GM19372 (cell line): Measurements from ENCODE around the gene MSANTD2.

ENCODE experiments used
- ATAC-seq: cut with Tn5 transposase; IDR thresholded peaks from one replicate; pipeline ENCODE4 v1.9.1; 2021; ENCODE audit warnings: mild to moderate bottlenecking, low read depth, moderate library complexity; ENCODE audit not compliant: unreplicated experiment

Gene MSANTD2

GRCh38 chr11:124800226-124800929, at the start of gene MSANTD2:
Gene MSANTD2 (minus strand): TSS chr11:124800406. CDS start chr11:124800380, 26 bp downstream.
- peak; percentile 92 for ATAC-seq

- no peak for ATAC-seq
Observed at GRCh38 chr11:124846070-124846673, 46.0 kb upstream of the MSANTD2 start.

- ATAC-seq: no peak
Observed at GRCh38 chr11:124844664-124845079, 44.5 kb upstream of the MSANTD2 start.

GRCh38 chr11:124843616-124843910, 43.4 kb upstream of the MSANTD2 start:
- ATAC-seq: no peak

DNA sequence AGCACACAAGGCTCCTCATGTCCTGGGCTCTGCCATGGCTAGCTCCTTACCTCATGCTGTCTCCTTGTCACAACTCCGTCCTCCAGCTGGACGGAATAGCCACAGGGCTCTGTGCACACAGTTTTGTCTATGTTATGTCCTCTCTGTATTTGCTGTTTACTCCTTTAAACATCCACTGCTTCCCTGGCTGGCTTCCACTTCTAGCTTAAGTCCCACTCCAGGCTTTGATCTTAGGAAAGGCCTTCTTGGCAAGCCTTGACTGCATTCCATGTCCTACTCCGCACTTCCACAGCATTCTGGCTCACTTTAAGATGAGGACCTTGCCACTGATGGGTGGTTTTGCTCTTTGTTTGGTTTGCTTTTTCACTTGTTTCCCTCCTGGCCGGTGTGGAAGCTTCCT, 42.1 kb upstream of the MSANTD2 start:
- ATAC-seq: no peak

DNA sequence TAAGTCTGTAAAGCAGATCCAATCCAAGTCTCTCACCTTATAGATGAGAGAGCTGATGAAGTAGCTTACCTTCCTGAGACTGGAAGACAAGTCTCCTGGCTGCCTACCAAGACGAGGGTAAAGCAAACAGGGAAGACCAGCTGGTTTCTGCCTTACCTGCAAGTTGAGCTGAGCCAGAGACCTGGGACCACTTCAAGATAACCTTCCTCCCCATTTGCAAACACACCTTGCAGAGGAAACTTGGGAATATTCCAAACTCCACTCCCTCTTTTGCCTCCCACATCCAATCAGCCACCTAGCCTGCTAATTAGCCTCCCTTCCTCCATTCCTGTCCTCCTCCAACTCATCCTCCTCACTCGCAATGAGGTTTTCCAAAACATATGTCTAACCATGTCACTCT, 41.6 kb upstream of the MSANTD2 start:
- no peak for ATAC-seq

- ATAC-seq: no peak
Observed at GRCh38 chr11:124841201-124841600, 41.0 kb upstream of the MSANTD2 start.

GRCh38 chr11:124840666-124841065, 40.5 kb upstream of the MSANTD2 start:
- ATAC-seq: no peak

DNA sequence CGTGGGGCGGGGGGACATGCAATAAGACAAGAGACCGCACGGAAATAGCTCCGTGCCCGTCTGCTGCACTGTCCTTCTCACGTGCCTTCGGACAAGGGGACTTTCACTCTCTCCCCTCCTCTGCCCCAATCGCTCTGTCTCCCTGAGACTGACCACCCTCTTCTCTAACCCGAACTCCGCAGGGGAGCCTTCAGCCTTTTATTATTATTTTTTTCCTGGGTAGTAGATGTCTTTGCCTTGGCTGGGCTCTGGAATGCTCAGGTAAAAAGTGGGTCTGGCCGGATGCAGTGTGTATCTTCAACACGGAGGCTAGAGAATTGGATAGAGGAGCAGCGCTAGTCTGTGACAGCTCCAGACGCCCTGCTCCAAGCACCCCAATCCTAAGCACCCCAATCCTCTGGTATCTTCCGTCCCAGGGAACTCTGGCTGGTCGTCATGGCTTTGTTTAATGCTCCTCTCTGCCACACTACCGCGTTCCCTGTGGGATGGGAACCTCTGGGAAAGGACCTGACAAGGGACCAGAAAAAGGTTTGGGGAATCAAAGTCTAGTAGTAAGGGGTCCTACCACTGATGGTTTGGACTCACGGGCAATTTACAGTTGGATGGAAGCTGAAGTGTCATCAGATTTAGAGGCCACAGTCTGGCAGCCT, 39.9 kb upstream of the MSANTD2 start:
- no peak for ATAC-seq

- no peak for ATAC-seq
Observed at GRCh38 chr11:124839128-124839971, 39.1 kb upstream of the MSANTD2 start.

DNA sequence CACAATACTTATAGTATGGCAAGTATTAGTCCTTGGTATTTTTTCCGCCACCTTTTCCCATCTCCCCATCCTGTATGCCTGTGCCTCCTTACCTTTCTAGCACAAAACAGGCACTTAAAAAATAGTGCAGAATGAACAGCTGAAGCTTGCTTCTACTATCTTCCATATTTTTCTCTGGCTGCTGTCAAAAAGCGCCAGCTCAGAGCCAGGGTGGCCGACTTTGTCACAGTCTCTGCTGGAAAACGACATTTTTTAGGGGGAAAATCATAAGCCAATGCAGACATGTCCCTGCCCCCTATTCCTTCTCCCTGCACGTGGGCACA, 38.6 kb upstream of the MSANTD2 start:
- ATAC-seq: no peak

DNA sequence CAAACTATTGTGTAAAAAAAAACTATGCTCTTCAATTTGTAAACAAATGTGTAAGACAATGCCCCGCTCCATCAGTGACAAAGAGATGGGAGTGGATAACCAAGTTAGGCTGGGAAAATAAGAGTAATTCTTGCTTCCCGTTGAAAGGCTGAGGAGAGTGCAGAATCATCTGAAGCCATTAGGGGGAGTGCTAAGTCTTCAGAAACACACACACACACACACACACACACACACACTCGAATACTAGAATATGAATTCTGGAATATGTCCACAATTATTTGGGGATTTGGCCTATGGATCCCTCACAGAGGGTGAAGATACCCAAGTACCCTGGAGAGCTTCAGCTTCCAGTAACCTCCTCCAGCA, 37.3 kb upstream of the MSANTD2 start:
- peak; percentile 22 for ATAC-seq

DNA sequence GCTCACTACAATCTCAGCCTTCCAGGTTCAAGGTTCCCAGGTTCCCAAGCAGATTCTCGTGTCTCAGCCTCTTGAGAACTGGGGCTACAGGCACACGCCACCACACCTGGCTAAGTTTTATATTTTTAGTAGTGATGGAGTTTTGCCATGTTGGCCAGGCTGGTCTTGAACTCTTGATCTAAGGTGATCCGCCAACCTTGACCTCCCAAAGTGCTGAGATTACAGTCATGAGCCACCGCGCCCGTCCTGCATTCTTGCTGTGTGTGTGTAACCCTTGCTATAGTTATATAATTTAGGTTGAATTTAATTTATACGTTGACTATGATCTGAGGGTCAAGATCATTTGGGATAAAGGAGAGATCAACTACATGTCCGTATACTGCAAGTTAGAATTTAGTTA, 35.7 kb upstream of the MSANTD2 start:
- no peak for ATAC-seq

DNA sequence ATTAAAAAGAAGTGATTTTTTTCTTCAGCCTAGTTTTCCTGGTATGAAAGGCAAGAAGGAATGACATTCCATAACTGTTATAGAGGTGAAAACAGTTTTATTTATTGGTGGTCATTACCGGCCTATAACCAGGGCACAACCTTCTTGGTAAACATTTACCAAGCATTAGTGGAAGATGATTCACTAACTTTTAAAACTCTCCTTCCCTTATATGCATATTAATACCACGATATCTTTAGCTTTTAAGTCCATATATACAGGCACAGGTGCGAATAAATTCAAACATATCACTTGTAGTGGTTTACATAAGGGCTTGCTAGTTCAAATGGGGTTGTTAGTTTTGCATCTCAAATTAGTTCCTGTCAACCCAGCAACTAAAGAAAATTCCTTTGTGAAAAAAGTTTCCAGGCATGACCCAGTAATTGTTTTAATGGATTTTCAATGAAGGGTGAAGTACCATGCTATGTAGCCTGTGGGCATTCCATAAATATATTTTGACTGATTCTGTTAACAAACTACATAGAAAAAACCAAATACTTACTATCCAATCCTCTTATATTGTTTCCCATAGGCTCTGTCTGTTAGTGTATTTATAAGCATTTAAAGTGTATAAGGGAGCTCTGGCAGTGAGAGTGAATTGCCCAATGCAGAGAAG, 34.4 kb upstream of the MSANTD2 start:
- ATAC-seq: no peak

GRCh38 chr11:124832571-124832970, 32.4 kb upstream of the MSANTD2 start:
- ATAC-seq: no peak

GRCh38 chr11:124831897-124832296, 31.7 kb upstream of the MSANTD2 start:
- ATAC-seq: no peak

DNA sequence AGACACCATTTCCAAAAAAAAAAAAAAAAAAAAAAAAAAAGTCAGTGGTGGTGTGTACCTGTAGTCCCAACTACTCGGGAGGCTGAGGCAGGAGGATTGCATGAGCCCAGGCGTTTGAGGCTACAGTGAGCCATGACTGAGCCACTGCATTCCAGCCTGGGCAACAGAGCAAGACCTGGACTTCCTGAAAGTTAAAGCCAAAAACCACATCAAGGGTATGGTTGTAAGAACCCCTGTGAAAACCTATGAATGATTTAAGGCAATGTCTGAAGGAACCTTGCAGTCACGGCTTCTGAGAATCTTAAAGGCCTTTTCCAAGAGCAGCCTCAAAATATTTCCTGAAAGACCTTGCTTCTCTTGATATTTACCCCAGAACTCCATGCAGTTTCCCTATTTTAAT, 30.5 kb upstream of the MSANTD2 start:
- no peak for ATAC-seq

DNA sequence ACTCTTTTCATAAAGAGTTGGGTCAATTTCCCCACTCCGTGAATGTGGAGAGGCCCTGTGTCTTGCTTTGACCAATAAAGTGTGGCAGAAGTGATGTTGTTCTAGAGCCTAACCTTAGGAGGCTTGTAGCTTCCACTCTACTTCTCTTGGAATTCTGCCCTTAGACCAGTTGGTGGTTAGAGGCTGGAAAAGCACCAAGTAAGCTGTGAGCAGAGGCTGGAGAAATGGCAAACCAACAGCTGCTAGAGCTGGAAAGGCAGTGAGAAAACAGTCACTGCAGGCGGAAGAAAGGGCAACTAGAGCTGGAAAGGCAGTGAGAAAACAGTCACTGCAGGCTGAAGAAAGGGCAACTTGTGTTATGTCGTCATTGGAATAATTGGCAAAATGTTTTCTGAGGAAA, 29.8 kb upstream of the MSANTD2 start:
- ATAC-seq: no peak

DNA sequence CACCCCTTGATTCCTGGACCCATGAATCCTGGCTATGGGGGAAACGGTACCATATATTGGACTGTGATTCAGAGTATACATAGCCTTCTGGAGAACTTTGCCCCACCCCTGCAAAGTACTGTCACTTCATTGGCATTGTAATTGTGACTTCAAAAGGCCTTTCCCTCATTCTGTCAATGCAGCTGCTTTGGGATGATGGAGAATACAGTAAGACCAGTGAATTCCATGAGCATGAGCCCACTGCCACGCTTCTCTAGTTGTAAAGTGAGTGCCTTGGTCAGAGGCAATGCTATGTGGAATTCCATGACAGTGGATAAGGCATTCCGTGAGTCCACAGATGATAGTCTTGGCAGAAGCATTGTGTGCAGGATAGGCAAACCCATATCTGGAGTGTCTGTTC, 25.7 kb upstream of the MSANTD2 start:
- no peak for ATAC-seq

DNA sequence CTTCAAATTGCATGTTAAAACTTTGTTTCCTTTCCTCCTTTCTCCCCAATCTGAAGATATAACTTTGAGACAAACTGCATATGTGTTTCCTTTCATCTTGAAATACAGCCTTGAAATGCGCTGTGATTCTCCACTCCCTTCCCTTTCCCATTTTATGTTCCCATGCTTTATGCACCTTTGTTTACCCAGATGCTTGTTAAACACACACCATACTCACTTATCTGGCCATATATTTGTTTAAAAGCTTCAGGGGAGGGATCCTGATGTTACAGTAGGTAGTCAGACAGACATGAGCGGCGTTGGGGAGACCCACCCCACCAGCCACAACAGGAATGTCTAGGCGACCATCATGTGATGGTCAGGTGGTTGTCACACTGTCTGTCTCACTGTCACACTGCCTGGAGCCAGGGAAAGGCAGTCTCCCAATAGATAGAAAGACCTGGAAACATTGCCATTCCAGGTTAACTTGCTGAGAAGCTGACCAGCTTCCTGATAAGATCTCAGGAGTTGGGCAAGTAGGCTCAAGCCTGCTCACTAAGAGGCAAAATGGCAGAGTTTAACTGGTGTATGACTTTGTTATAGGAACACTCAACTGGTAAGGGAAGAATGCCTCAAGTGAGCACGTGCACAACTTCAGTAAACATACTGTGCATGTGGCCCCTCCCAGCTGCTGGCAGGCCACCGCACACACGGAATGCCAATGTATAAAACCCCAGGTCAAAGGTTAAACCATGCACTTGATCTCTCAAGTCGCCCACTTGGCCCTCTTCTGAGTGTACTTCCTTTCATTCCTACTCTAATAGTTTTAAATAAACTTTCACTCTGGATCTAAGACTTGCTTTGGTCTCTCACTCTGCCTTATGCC, 23.5 kb upstream of the MSANTD2 start:
- no peak for ATAC-seq
